Myocyte (in vitro differentiated cells): Measurements from ENCODE around the gene SARNP. TPM values are rescaled to one million over a fixed set of nuclear protein-coding genes. Genes with fewer than 3 reads are reported as not detected.

Experiments
- DNase-seq: peaks from one replicate; pipeline ENCODE4 v3.0.0-alpha.2; 2012; ENCODE audit warnings: low read depth
- total RNA-seq: library from RNA; depleted of rRNA; stranded (reverse); fragments of >200 nt; gene quantifications from 2 replicates; pipeline ENCODE4 v1.2.3, GENCODE V29; 2014

The SARNP gene
- total RNA-seq, 1 donor from 2014 or later = 75.3 TPM

GRCh38 chr12:55711786-55712553, 105.6 kb downstream of the SARNP start:
- DNase-seq = no peak

DNA sequence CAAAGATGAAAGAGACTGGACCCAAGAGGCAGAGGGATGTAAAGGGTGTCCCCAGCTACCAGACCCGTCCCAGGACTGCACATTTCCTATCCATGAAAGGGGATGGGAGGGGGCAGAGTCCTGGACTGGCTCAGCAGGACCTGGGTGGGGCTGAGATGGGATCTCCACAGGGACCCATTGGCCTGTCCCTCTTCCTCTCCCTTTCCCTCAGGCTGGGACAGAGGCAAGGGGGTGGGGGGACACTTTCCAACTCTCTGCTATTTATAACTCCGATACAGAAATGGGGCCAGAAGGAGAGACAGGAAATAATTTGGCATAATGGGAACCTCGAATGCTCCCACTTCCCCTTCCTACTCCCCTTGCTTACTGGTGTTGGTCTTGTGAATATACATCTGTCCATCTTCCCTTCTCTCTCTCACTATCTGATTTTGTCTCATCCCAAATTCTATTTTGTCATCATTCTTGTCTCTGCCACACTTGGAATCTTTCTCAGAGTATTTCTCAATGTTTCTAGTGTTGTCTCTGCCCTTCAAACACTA, 108.8 kb downstream of the SARNP start:
- DNase-seq = peak; percentile 86

DNA sequence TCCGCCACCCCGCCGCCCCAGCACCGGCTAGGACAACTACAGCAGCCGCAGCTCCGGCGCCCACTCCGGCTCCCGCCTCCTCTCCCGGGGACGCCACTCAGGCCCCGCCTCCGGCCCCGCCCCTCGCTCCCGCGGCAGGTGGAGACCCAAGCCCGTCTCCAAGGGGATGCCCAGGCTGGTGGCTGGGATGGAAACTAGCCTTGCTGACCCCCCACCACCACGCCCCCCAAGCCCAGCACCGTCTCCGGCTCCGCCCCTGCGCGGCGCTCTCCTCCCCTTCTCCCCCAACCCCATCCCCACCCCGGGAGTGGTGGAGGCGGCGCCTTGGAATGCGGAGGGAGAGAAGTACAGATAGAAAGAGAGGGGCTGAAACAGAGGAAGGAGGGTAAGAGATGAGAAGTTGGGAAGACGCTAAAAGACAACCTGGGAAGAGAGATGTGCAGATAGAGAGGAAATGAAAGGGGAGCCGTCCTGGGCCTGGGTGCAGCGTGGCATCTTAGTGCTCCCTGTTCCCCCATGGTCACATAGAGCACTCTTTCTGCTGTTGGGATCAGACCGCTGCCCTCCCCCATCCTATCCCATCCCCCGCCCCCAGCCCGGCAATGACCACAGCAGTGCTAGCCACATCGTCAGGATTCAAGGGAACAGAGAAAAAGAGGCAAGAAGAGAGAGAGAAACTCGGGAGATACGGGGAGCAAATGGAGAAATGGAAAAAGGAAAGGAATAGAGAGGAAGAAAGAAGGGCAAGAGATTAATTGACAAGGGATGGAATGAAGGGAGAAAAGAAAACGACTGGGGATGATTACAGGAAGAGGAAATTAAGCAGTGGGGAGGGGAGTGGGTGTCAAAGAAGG, 109.5 kb downstream of the SARNP start, which contains the start of gene ITGA7:
Gene ITGA7 (minus strand): TSS at position 64 of the 854 bp plus-strand sequence. CDS start 222 bp downstream, outside the sequence.
- DNase-seq = peak; percentile 95

Other genes starting within 250 kb of the SARNP start
- gene OR2AP1, start 245.3 kb downstream of the SARNP start, total RNA-seq = not detected in 2 replicates
- not detected in 2 replicates for gene OR10P1, start 180.8 kb downstream of the SARNP start, total RNA-seq
- gene ITGA7, start 109.8 kb downstream of the SARNP start, total RNA-seq = 1,498 and 1,557 TPM in 2 replicates
- 104 and 106 TPM in 2 replicates for gene BLOC1S1, start 101.7 kb downstream of the SARNP start, total RNA-seq
- gene RDH5, start 97.3 kb downstream of the SARNP start, total RNA-seq = 457 and 673 TPM in 2 replicates
- gene CD63, start 88.7 kb downstream of the SARNP start, total RNA-seq = 2,565 and 2,632 TPM in 2 replicates
- 6.2 and 6.6 TPM in 2 replicates for gene GDF11, start 74.6 kb downstream of the SARNP start, total RNA-seq
- gene ORMDL2, start 317 bp upstream of the SARNP start, total RNA-seq = 8.8 and 12.5 TPM in 2 replicates
- 40.4 and 42.4 TPM in 2 replicates for gene DNAJC14, start 11.9 kb upstream of the SARNP start, total RNA-seq
- 8.6 and 8.8 TPM in 2 replicates for gene MMP19, start 25.2 kb upstream of the SARNP start, total RNA-seq
- gene PYM1, start 110.2 kb upstream of the SARNP start, total RNA-seq = 29.3 and 32.5 TPM in 2 replicates
- 24.2 and 33.1 TPM in 2 replicates for gene DGKA, start 113.4 kb upstream of the SARNP start, total RNA-seq
- 0.10 and 0.53 TPM in 2 replicates for gene PMEL, start 148.3 kb upstream of the SARNP start, total RNA-seq
- 7.6 and 9.5 TPM in 2 replicates for gene CDK2, start 149.1 kb upstream of the SARNP start, total RNA-seq
- gene RAB5B, start 156.4 kb upstream of the SARNP start, total RNA-seq = 74.9 and 76.4 TPM in 2 replicates
- 14.0 and 15.8 TPM in 2 replicates for gene SUOX, start 179.6 kb upstream of the SARNP start, total RNA-seq
- 1.1 and 3.0 TPM in 2 replicates for gene IKZF4, start 203.3 kb upstream of the SARNP start, total RNA-seq
- gene RPS26, start 224.2 kb upstream of the SARNP start, total RNA-seq = 451 and 1,430 TPM in 2 replicates